ENCODE data around the gene HSPA4. TPM values are rescaled to one million over a fixed set of nuclear protein-coding genes. Genes with fewer than 3 reads are reported as not detected.
"Not testable (repeated sequence)": the region's sequence is repeated elsewhere in the genome, so short reads cannot be mapped to it uniquely, and the experiment has no call there.

The HSPA4 gene
- polyA plus RNA-seq, 3 donors from 2014 or later = 17.3 to 51.3 (median 32.3) TPM

DNA sequence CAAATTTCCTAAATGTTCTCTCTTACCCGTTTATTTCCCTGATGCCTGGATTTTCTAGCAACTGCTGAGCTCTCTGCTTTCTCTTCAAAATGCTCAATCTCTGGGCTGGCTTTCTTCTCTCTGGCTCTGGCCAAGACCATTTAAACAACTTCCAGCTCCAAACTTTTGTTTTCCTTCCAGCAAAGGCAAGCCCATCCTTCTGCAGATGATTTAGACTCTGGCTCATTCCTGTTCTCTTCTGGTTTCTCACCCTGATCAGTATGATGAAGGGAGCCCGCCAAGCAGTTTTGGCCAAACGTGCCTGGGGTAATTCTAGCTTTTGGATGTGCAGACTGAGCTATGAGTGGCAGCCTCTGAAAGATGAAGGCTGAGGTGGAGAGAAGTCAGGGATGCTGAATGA, 78.1 kb downstream of the HSPA4 start:
- H3K9me3 Mint-ChIP-seq = peaks cover 0 to 3% (median 0%) of the 10 kb centered on the region in 6 donors
- no peaks in the 10 kb centered on the region for H3K36me3 Mint-ChIP-seq
- H3K4me1 Mint-ChIP-seq = no peaks in the 10 kb centered on the region
- no peak for DNase-seq
- H3K4me3 Mint-ChIP-seq = no peak overlapping the region
- H3K27ac Mint-ChIP-seq = no peak overlapping the region
- peaks cover 2 to 4% (median 2%) of the 10 kb centered on the region in 3 donors for H3K27me3 Mint-ChIP-seq (ENCODE audit: low read depth in 3 of 3)

DNA sequence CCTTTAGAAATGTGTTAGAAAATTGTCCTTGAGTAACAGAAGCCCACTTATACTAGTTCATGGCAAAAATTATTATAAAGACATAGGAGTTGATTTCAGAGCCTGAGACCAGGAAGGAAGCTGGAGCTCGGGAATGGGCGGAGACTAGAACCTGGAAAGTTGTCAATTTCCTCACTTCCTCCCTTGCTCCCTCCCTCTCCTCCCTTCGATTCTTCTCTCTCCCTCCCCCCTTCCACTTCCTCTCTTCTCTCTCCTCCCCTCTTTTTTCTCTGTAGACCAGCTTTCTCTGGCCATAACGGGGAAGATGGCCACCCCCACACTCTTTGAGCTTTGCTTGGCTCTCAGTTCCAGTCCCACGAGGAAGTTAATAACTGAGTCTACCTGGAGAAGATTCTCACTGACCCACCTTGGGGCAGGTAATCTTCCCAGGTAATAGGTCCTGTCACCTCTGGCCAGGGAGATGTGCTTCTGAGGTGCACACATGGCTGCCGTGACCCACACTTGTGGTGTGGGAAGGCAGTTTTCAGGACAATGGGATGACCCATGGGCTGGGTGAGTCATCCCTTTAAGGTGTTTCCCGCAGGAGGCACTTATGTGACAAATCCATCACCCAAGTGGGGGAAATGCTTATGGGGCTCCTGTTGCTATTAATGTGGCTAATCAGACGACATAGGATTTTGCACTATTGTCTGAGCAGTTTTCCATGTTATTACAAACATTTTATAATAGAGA, 78.7 kb downstream of the HSPA4 start:
- Mint-ChIP-seq H3K4me3 (no peak overlapping the region), H3K27me3 (ENCODE audit: low read depth in 3 of 3) (peaks cover 2 to 4% (median 2%) of the 10 kb centered on the region in 3 donors), H3K36me3 (no peaks in the 10 kb centered on the region), H3K27ac (no peak overlapping the region), H3K4me1 (no peaks in the 10 kb centered on the region), H3K9me3 (peaks cover 0 to 3% (median 0%) of the 10 kb centered on the region in 6 donors)
- DNase-seq = no peak

DNA sequence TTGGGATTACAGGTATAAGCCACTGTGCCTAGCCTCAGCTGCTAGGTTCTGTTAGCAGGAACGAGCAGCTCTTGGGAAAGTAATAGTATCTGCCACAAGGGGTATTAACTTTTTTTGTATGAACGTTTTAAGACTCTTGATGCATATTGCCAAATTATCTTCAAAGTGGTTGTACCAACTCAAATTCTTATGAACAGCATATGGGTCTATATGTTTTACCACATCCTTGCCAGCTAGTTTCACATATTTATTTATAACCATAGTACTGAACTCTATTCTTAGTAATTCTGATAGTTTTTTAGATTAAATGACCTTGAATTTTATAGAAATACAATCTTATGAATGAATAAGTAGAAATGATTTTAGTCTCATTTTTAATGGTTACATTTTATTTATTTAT, 80.9 kb downstream of the HSPA4 start:
- H3K4me1 Mint-ChIP-seq = no peaks in the 10 kb centered on the region
- no peak for DNase-seq
- no peak overlapping the region for H3K4me3 Mint-ChIP-seq
- no peaks in the 10 kb centered on the region for H3K36me3 Mint-ChIP-seq
- H3K27ac Mint-ChIP-seq = no peak overlapping the region
- peaks cover 3 to 7% (median 4%) of the 10 kb centered on the region in 3 donors for H3K27me3 Mint-ChIP-seq (ENCODE audit: low read depth in 3 of 3)
- H3K9me3 Mint-ChIP-seq = peaks cover 0 to 3% (median under 1%) of the 10 kb centered on the region in 6 donors

DNA sequence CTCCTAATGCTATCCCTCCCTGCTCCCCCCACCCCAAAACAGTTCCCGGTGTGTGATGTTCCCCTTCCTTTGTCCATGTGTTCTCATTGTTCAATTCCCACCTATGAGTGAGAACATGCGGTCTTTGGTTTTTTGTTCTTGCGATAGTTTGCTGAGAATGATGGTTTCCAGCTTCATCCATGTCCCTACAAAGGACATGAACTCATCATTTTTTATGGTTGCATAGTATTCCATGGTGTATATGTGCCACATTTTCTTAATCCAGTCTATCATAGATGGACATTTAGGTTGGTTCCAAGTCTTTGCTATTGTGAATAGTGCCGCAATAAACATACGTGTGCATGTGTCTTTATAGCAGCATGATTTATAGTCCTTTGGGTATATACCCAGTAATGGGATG, 81.4 kb downstream of the HSPA4 start:
- not testable (repeated sequence) for H3K9me3 Mint-ChIP-seq; H3K36me3 Mint-ChIP-seq; DNase-seq; H3K27ac Mint-ChIP-seq; H3K27me3 Mint-ChIP-seq (ENCODE audit: low read depth in 3 of 3); H3K4me3 Mint-ChIP-seq; H3K4me1 Mint-ChIP-seq

DNA sequence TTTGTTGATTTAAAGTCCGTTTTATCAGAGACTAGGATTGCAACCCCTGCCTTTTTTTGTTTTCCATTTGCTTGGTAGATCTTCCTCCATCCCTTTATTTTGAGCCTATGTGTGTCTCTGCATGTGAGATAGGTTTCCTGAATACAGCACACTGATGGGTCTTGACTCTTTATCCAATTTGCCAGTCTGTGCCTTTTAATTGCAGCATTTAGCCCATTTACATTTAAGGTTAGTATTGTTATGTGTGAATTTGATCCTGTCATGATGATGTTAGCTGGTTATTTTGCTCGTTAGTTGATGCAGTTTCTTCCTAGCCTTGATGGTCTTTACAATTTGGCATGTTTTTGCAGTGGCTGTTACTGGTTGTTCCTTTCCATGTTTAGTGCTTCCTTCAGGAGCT, 85.1 kb downstream of the HSPA4 start:
- not testable (repeated sequence) for DNase-seq, H3K9me3 Mint-ChIP-seq, H3K4me1 Mint-ChIP-seq, H3K27ac Mint-ChIP-seq, H3K36me3 Mint-ChIP-seq, H3K4me3 Mint-ChIP-seq
- peaks cover 2 to 18% (median 9%) of the 10 kb centered on the region in 3 donors for H3K27me3 Mint-ChIP-seq (ENCODE audit: low read depth in 3 of 3)

DNA sequence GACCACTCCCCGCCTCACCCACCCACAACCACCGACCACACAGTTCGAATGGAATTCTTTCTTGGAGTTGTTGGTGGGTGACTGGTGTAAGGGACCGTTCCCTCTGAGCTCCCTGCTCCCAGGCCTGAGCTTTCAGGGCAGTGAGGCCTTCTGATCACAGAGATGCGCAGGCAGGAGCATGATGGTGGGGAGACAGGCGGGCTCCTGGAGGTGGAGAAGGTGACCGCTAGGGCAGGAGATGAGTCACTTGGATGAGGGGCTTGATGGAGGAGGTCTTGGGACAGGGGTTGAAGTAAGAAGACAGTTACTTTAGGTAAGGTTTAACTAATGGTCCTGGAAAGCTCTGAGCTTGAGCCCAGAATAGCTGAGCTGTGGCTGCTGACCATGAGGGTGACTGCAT, 88.5 kb downstream of the HSPA4 start:
- no peak for DNase-seq
- Mint-ChIP-seq H3K27me3 (ENCODE audit: low read depth in 3 of 3) (peaks cover 0 to 18% (median 7%) of the 10 kb centered on the region in 3 donors), H3K4me1 (no peaks in the 10 kb centered on the region), H3K27ac (no peak overlapping the region), H3K4me3 (no peak overlapping the region), H3K36me3 (no peaks in the 10 kb centered on the region), H3K9me3 (peaks cover 0 to 3% (median 0%) of the 10 kb centered on the region in 6 donors)

DNA sequence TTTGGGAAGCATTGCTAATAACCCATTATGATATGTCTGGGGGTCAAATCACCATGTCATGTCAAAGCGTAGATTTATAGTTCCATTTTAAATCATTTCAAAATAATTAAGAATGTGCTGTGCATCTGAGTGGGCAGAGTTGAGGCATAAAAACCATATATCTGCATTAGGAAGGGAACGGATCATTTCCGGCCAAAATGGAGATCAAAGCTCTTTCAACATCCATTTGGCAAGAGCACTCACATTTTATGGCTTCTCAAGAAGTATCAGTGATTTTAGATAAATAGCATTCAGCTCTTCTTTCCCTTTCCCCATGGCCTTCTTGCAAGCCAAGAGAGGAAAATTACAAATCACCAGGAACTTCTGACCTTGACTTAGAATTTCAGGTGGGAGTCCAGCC, 89.9 kb downstream of the HSPA4 start:
- Mint-ChIP-seq H3K9me3 (peaks cover 0 to 2% (median 0%) of the 10 kb centered on the region in 6 donors), H3K27me3 (ENCODE audit: low read depth in 3 of 3) (peaks cover 0 to 13% (median 9%) of the 10 kb centered on the region in 3 donors), H3K4me1 (no peaks in the 10 kb centered on the region), H3K27ac (no peak overlapping the region), H3K4me3 (no peak overlapping the region), H3K36me3 (no peaks in the 10 kb centered on the region)
- no peak for DNase-seq

DNA sequence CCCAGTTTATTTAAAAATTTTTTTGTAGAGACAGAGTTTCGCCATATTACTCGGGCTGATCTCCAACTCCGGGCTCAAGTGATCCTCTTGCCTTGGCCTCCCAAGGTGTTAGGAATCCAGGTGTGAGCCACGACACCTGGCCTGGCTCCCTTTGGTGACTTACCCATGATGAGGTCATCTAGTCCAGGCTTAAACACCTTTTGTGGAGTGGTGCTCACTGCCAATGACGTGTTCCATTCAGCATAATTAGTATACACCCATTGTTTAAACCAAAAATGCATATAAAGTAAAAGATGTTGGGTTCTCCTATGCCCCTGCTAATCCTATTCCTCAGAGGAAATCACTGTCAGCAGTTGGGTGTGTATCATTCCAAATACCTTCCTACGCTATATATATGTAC, 91.0 kb downstream of the HSPA4 start:
- Mint-ChIP-seq H3K4me1 (no peaks in the 10 kb centered on the region), H3K9me3 (peaks cover 0 to 2% (median 0%) of the 10 kb centered on the region in 6 donors), H3K27ac (no peak overlapping the region), H3K27me3 (ENCODE audit: low read depth in 3 of 3) (peaks cover 0 to 13% (median 9%) of the 10 kb centered on the region in 3 donors), H3K4me3 (no peak overlapping the region), H3K36me3 (no peaks in the 10 kb centered on the region)
- DNase-seq = no peak

DNA sequence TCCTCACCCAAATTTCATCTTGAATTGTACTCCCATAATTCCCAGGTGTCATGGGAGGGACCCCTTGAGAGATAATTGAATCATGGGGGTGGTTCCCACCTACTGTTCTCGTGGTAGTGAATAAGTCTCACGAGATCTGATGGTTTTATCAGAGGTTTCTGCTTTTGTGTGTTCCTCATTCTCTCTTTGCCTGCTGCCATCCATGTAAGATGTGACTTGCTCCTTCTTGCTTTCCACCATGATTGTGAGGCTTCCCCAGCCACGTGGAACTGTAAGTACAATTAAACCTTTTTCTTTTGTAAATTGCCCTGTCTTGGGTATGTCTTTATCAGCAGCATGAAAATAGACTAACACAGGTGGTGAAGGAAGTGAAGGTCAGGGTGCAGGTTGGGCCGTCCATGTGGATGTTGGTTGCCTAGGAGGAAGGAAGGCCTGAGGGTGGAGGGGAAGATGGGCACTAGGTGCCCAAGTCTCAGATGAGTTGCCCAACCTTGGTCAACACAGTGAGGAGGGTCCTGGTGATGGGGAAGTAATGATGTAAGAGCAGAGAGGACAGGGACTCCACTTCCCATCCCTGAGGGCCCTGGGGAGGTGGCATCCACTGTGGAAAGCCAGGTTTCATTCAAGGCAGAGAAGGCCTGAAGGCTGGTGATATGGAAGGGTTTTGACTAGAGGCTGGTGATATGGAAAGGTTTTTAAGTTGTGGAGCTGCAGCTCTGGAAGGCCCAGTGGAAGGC, 92.6 kb downstream of the HSPA4 start:
- no peak overlapping the region for H3K27ac Mint-ChIP-seq
- H3K9me3 Mint-ChIP-seq = peaks cover 0 to 2% (median 0%) of the 10 kb centered on the region in 6 donors
- no peak overlapping the region for H3K4me3 Mint-ChIP-seq
- no peak for DNase-seq
- H3K36me3 Mint-ChIP-seq = no peaks in the 10 kb centered on the region
- H3K27me3 Mint-ChIP-seq (ENCODE audit: low read depth in 3 of 3) = peaks cover 0 to 13% (median 9%) of the 10 kb centered on the region in 3 donors
- no peaks in the 10 kb centered on the region for H3K4me1 Mint-ChIP-seq

DNA sequence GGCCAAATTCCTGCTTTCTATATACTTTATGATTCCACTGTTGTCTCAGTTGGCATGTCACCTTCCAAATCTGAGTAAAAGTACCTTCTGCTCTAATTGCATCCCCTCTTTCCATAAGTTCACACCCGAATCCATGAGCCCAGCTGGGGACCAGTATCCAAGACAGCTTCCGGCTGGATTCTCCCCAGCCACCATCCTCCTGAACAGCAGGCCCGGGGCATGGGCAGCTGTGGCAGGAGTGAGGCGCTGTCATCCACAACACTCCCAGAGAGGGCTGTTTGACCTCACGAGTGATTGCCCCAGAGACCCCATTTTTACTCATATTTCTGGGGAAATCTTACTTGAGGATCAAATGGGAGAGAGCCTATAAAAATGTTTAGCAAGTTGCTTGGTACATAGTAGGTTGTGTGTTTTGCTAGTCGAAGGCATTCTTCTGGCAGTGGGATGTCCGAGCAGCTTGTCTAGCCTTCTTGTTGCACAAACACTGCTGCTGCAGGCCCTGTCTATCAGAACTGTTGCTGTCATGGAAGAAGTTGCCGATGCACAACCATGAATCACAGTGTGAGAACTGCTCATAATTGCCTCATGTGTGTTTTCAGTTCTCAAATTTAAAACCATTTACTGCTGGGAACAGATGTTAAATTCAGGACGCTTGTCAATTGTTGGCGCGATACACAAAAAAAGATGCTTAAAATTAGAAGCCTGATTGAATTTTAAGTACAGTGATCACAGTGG, 93.8 kb downstream of the HSPA4 start:
- no peak overlapping the region for H3K27ac Mint-ChIP-seq
- no peaks in the 10 kb centered on the region for H3K36me3 Mint-ChIP-seq
- peaks cover 0 to 2% (median 0%) of the 10 kb centered on the region in 6 donors for H3K9me3 Mint-ChIP-seq
- H3K4me1 Mint-ChIP-seq = no peaks in the 10 kb centered on the region
- peaks cover 0 to 6% (median 5%) of the 10 kb centered on the region in 3 donors for H3K27me3 Mint-ChIP-seq (ENCODE audit: low read depth in 3 of 3)
- no peak overlapping the region for H3K4me3 Mint-ChIP-seq
- no peak for DNase-seq

DNA sequence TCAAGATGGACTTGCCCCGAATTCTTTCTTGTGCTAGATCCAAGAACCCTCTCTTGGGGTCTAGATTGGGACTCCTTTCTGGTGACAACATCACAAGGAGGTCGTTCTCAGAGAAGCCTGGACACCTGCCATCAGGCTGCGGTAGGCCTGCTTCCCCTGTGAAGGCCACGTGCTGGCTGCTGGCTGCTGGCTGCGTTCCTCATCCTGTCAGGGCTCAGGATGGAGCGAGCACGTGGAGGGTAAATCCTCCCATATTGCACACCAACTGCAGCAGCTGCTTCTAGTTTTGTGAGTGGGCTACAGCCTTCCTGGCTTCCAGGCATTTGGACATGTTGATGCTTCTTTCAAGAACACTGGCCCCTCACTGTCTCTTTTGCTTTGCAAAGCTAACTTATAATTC, 95.6 kb downstream of the HSPA4 start:
- H3K4me3 Mint-ChIP-seq = no peak overlapping the region
- H3K9me3 Mint-ChIP-seq = peaks cover 0 to 2% (median 0%) of the 10 kb centered on the region in 6 donors
- H3K4me1 Mint-ChIP-seq = no peaks in the 10 kb centered on the region
- H3K27me3 Mint-ChIP-seq (ENCODE audit: low read depth in 3 of 3) = peaks cover 2 to 3% (median 2%) of the 10 kb centered on the region in 3 donors
- no peak for DNase-seq
- H3K36me3 Mint-ChIP-seq = no peaks in the 10 kb centered on the region
- no peak overlapping the region for H3K27ac Mint-ChIP-seq

DNA sequence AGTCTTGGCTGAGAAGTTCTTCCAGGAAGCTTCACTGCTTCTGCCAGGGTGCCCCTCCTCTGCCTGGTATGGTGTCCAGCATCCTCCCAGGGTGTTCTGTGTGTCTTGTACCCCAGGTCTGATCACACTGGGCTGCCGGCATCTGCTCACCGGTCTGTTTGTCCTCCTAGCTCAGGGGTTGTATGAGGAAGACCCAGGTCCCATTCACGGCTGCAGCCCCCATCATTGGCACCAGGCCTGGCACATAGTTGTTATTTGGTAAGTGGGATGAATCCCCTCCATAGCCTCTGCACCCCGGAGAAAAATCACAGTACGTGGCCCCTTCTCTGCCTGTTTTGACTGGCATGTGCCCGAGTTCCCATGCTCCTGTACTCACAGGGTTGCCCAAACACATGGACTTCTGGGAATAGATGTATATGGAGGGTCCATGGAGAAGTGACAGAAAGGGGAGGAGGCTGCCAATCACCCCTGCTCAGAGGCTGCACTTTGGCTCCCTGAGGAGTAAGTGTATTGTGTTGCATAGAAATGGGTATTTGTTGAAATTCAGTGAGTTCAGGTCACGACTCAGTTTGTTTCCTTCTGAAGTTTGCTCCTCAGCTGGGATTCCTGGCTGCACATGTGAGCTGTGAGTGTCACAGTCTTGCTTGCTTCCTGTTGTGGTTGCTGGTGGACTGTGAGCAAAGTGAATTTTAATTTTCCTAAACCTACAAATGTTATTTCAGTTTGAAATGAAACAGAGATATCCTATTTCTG, 96.2 kb downstream of the HSPA4 start:
- peaks cover 0 to 2% (median 0%) of the 10 kb centered on the region in 6 donors for H3K9me3 Mint-ChIP-seq
- H3K4me3 Mint-ChIP-seq = no peak overlapping the region
- no peaks in the 10 kb centered on the region for H3K4me1 Mint-ChIP-seq
- no peaks in the 10 kb centered on the region for H3K36me3 Mint-ChIP-seq
- H3K27me3 Mint-ChIP-seq (ENCODE audit: low read depth in 3 of 3) = peaks cover 2 to 3% (median 2%) of the 10 kb centered on the region in 3 donors
- DNase-seq = no peak
- no peak overlapping the region for H3K27ac Mint-ChIP-seq

DNA sequence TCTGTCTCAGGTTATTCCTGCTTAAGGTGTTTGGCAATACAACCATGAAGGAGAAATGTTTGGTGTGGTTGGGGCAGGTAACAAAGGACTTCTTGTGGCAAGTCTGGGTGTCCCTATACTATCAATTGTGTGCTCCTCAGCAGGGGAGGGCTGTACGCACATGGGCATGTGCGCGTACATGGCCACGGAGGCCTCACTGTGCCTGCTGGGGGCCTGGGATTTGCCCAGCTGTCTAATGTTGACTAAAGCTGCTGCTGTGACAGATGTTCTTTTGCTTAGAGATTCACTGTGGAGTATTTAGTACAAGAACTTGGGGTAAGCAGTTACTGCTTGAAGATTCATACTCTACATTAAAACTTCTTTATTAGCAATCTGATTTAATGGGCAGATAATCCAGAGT, 97.5 kb downstream of the HSPA4 start:
- Mint-ChIP-seq H3K4me3 (no peak overlapping the region), H3K27ac (no peak overlapping the region), H3K27me3 (ENCODE audit: low read depth in 3 of 3) (peaks cover 2 to 3% (median 2%) of the 10 kb centered on the region in 3 donors), H3K9me3 (no peaks in the 10 kb centered on the region), H3K36me3 (no peaks in the 10 kb centered on the region), H3K4me1 (no peaks in the 10 kb centered on the region)
- DNase-seq = no peak
